ENCODE measurements around the gene TMEM198. TPM values are rescaled to one million over a fixed set of nuclear protein-coding genes. Genes with fewer than 3 reads are reported as not detected.

TMEM198 gene
- polyA plus RNA-seq, 1 donor (not counting 4 experiments of a cell fraction or from before 2014, with no cell fraction given), result 0.81 TPM

DNA sequence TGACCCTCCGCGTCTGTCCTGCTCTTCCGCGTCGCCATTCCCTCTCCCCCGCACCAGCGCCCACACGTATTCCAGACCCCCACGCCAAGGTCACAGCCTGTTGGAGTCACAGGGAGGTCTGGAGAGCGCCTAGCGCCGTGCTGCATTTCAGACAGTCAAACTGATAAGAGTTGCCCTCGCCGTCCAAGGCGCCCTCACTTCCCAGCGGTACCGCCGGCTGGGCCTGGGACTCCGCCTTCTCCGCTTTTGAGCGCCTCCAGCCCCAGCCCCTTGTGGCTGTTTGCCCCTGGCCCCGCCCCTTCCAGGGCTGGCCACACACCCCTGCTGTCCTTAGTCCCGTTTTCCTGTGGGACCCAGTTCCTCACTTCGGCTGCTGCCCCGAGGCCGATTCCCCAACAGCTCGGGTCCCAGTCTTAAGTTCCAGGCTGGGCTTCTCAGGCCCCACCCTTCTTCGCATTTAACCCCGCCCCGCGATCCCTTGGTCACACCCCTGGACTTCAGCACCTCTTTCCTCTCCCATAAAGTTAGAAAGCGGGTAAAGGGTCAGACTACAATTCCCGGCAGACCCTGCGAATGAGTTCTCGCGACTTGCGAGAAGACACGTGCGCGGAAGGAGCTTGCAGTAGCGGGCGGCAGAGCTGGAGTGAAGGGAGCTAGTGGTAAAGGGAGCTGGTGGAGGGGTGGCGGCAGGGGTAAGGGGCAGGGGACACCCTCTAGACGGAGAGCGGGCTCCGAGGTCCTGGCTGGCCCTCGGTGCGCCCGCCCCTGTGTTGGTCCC, 45.4 kb upstream of the TMEM198 start, which contains the start of gene GMPPA:
Gene GMPPA, plus strand, starts transcription at position 612 of the 778 bp plus-strand sequence. CDS start 1,085 bp downstream, outside the sequence.
- DNase-seq (ENCODE audit: low read depth, low spot score), result peak; percentile 97
- Histone ChIP-seq H2AFZ (ENCODE audit: control insufficient read depth, low read length) (peak within 1 kb of the TSS; percentile 85), H3K27me3 (ENCODE audit: control insufficient read depth, extremely low read depth, insufficient read depth, low read length) (peaks cover 49% of the 10 kb centered on the region), H3K36me3 (ENCODE audit: control insufficient read depth in 2 of 2, extremely low read depth in 1 of 2, insufficient read depth in 2 of 2, low read length in 2 of 2) (no peaks in the 10 kb centered on the region), H4K20me1 (ENCODE audit: control insufficient read depth, extremely low read depth, insufficient read depth, low read length) (peaks cover 3% of the 10 kb centered on the region), H3K9me3 (ENCODE audit: control insufficient read depth, low read depth, low read length) (no peaks in the 10 kb centered on the region), H3K4me3 (ENCODE audit: control insufficient read depth in 2 of 3, extremely low read depth in 1 of 3, insufficient read depth in 2 of 3, low read depth in 1 of 3, low read length in 3 of 3) (peak within 1 kb of the TSS; percentile 62 to 83 (median 80)), H3K9ac (ENCODE audit: control insufficient read depth, extremely low read depth, insufficient read depth, low read length) (peak within 1 kb of the TSS; percentile 89), H3K27ac (ENCODE audit: control insufficient read depth, insufficient read depth, low read length) (peak within 1 kb of the TSS; percentile 79), H3K4me2 (ENCODE audit: control insufficient read depth, extremely low read depth, insufficient read depth, low read depth, low read length) (peak within 1 kb of the TSS; percentile 98), H3K9me1 (ENCODE audit: control insufficient read depth, extremely low read depth, insufficient read depth, low read length) (no peaks in the 10 kb centered on the region), H3K4me1 (ENCODE audit: control insufficient read depth, extremely low read depth, insufficient read depth, low read length) (peaks cover 15% of the 10 kb centered on the region), H3K79me2 (ENCODE audit: control insufficient read depth, insufficient read depth, low read length) (peaks cover 7% of the 10 kb centered on the region)
- dilution Hi-C loops (cut with MboI; ENCODE audit: extremely low pct_ligation_motif_present, low sequenced_read_pairs), result no loop called here
- TF ChIP-seq EZH2 (IDR thresholded peaks at IDR 0.05; ENCODE audit: low read length), result no peak
- TF ChIP-seq CTCF (optimal IDR thresholded peaks at IDR 0.05 in 1 of 3, IDR thresholded peaks at IDR 0.05 in 1 of 3, conservative IDR thresholded peaks at IDR 0.05 in 1 of 3; ENCODE audit: extremely low read depth in 1 of 3, insufficient read depth in 2 of 3, low read length in 3 of 3), result no peak
- FAIRE-seq, result peak; percentile 81

DNA sequence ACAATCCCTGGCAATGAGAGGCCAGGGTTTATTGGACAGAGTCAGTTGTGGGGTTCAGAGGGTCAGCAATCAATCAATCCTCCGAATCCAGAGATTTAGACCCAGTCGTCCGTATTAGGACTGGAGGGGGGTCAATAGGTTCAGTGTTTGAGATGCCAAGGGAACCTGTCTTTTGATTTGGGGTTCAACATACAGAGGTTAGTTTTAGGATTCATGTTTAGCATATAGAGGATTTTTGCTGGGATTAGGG, 44.8 kb upstream of the TMEM198 start:
- peaks cover 3% of the 10 kb centered on the region for H4K20me1 ChIP-seq (ENCODE audit: control insufficient read depth, extremely low read depth, insufficient read depth, low read length)
- peak overlapping the region; percentile 98 for H3K4me2 ChIP-seq (ENCODE audit: control insufficient read depth, extremely low read depth, insufficient read depth, low read depth, low read length)
- TF ChIP-seq CTCF (optimal IDR thresholded peaks at IDR 0.05 in 1 of 3, IDR thresholded peaks at IDR 0.05 in 1 of 3, conservative IDR thresholded peaks at IDR 0.05 in 1 of 3; ENCODE audit: extremely low read depth in 1 of 3, insufficient read depth in 2 of 3, low read length in 3 of 3) (no peak), EZH2 (IDR thresholded peaks at IDR 0.05; ENCODE audit: low read length) (no peak)
- no peaks in the 10 kb centered on the region for H3K9me1 ChIP-seq (ENCODE audit: control insufficient read depth, extremely low read depth, insufficient read depth, low read length)
- peak overlapping the region; percentile 70 for H2AFZ ChIP-seq (ENCODE audit: control insufficient read depth, low read length)
- peaks cover 15% of the 10 kb centered on the region for H3K4me1 ChIP-seq (ENCODE audit: control insufficient read depth, extremely low read depth, insufficient read depth, low read length)
- peak overlapping the region; percentile 79 for H3K27ac ChIP-seq (ENCODE audit: control insufficient read depth, insufficient read depth, low read length)
- DNase-seq (ENCODE audit: low read depth, low spot score) (no peak), FAIRE-seq (no peak)
- H3K27me3 ChIP-seq (ENCODE audit: control insufficient read depth, extremely low read depth, insufficient read depth, low read length), result peaks cover 44% of the 10 kb centered on the region
- peak overlapping the region; percentile 62 to 83 (median 80) for H3K4me3 ChIP-seq (ENCODE audit: control insufficient read depth in 2 of 3, extremely low read depth in 1 of 3, insufficient read depth in 2 of 3, low read depth in 1 of 3, low read length in 3 of 3)
- peaks cover 7% of the 10 kb centered on the region for H3K79me2 ChIP-seq (ENCODE audit: control insufficient read depth, insufficient read depth, low read length)
- H3K36me3 ChIP-seq (ENCODE audit: control insufficient read depth in 2 of 2, extremely low read depth in 1 of 2, insufficient read depth in 2 of 2, low read length in 2 of 2), result peaks cover 0 to 3% of the 10 kb centered on the region in 2 experiments
- peak overlapping the region; percentile 89 for H3K9ac ChIP-seq (ENCODE audit: control insufficient read depth, extremely low read depth, insufficient read depth, low read length)
- dilution Hi-C loops (cut with MboI; ENCODE audit: extremely low pct_ligation_motif_present, low sequenced_read_pairs), result no loop called here
- H3K9me3 ChIP-seq (ENCODE audit: control insufficient read depth, low read depth, low read length), result no peaks in the 10 kb centered on the region

Measured in keratinocyte (primary cell).